ENCODE measurements around the gene PKDCC. TPM values are rescaled to one million over a fixed set of nuclear protein-coding genes. Genes with fewer than 3 reads are reported as not detected.
A peak's percentile ranks its signal among the peaks of the same experiment; 100 is the strongest.

PKDCC gene
- polyA plus RNA-seq, 1 donor (not counting 4 experiments of a cell fraction or from before 2014, with no cell fraction given) = not detected

DNA sequence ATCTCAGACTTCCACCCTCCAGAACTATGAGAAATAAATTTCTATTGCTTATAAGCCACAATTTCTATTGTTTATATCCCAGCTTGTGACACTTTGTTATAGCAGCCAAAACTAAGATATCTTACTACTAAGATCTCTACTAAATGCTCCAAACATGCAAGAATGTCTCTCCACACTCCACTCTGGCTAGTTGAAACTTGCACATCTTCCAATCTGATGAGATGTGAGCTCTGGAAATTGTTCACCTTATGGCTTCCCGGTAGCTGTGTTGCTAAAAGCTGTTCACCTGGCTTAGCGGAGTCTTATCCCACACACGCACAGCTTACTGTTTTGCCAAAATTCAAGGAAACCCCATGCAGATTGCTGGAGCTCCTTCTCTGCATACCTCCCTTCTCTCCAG, 43.9 kb downstream of the PKDCC start:
- Histone ChIP-seq H3K4me1 (ENCODE audit: control insufficient read depth, extremely low read depth, insufficient read depth, low read length) (peaks cover 15% of the 10 kb centered on the region), H3K27ac (ENCODE audit: control insufficient read depth, insufficient read depth, low read length) (no peak overlapping the region), H4K20me1 (ENCODE audit: control insufficient read depth, extremely low read depth, insufficient read depth, low read length) (no peaks in the 10 kb centered on the region), H2AFZ (ENCODE audit: control insufficient read depth, low read length) (peak overlapping the region; percentile 85), H3K27me3 (ENCODE audit: control insufficient read depth, extremely low read depth, insufficient read depth, low read length) (no peaks in the 10 kb centered on the region), H3K36me3 (ENCODE audit: control insufficient read depth in 2 of 2, extremely low read depth in 1 of 2, insufficient read depth in 2 of 2, low read length in 2 of 2) (no peaks in the 10 kb centered on the region), H3K4me2 (ENCODE audit: control insufficient read depth, extremely low read depth, insufficient read depth, low read depth, low read length) (peak overlapping the region; percentile 65), H3K9me3 (ENCODE audit: control insufficient read depth, low read depth, low read length) (no peaks in the 10 kb centered on the region), H3K9me1 (ENCODE audit: control insufficient read depth, extremely low read depth, insufficient read depth, low read length) (no peaks in the 10 kb centered on the region), H3K9ac (ENCODE audit: control insufficient read depth, extremely low read depth, insufficient read depth, low read length) (no peak overlapping the region), H3K4me3 (ENCODE audit: control insufficient read depth in 2 of 3, extremely low read depth in 1 of 3, insufficient read depth in 2 of 3, low read depth in 1 of 3, low read length in 3 of 3) (peak overlapping the region in 2 of 3 experiments; percentile 7 to 24), H3K79me2 (ENCODE audit: control insufficient read depth, insufficient read depth, low read length) (no peaks in the 10 kb centered on the region)
- dilution Hi-C loops (cut with MboI; ENCODE audit: extremely low pct_ligation_motif_present, low sequenced_read_pairs) = loop anchor here (25.0 kb wide), 1 partner anchor 229 kb away; no protein-coding TSS in a partner anchor
- FAIRE-seq (peak; percentile 39), DNase-seq (ENCODE audit: low read depth, low spot score) (no peak)
- TF ChIP-seq, protein P1, sequence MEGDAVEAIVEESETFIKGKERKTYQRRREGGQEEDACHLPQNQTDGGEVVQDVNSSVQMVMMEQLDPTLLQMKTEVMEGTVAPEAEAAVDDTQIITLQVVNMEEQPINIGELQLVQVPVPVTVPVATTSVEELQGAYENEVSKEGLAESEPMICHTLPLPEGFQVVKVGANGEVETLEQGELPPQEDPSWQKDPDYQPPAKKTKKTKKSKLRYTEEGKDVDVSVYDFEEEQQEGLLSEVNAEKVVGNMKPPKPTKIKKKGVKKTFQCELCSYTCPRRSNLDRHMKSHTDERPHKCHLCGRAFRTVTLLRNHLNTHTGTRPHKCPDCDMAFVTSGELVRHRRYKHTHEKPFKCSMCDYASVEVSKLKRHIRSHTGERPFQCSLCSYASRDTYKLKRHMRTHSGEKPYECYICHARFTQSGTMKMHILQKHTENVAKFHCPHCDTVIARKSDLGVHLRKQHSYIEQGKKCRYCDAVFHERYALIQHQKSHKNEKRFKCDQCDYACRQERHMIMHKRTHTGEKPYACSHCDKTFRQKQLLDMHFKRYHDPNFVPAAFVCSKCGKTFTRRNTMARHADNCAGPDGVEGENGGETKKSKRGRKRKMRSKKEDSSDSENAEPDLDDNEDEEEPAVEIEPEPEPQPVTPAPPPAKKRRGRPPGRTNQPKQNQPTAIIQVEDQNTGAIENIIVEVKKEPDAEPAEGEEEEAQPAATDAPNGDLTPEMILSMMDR (optimal IDR thresholded peaks at IDR 0.05 in 1 of 3, IDR thresholded peaks at IDR 0.05 in 1 of 3, conservative IDR thresholded peaks at IDR 0.05 in 1 of 3; ENCODE audit: extremely low read depth in 1 of 3, insufficient read depth in 2 of 3, low read length in 3 of 3) = no peak
- TF ChIP-seq EZH2 (IDR thresholded peaks at IDR 0.05; ENCODE audit: low read length) = no peak

DNA sequence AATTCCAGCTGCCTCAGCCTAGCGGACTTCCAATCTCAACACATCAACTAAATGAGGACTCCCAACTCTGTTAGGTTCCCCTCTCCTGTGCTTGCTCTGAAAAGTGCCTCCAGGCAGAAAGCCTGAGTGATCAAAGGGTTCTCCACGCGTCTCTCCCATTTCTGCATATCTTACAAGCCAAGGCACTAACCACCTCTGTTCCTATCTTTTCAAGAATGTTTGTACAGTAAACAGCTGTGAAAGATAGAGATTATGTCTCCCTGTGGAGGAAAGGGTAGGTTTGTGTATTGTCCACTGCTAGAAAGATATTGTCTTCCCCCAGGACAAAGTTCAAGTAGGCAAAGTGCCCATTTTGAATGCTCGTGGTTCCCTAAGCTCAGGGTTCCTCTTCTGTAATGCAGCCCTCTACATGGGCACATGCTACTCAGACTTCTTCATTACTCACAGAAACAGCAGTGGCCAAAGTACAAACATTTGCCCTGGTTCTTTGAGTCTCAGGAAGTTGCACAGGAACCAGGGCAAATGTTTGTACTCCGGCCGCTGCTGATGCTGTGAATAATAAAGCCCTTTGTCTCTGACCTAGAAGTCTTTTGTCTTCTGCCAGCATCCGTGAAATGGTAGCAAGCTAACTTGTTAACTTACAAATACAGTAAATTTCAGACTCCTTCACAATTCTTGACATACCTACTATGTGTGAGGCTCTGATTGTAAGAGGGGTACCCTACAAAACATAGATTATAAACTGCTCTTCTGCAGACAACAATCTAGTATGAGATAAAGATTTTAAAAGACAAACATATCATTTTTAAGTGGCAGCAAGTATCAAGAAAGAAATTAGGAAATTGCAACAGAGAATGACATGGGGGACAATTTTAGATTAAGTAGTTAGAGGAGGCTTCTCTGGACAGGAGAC, 44.5 kb downstream of the PKDCC start:
- Histone ChIP-seq H3K79me2 (ENCODE audit: control insufficient read depth, insufficient read depth, low read length) (no peaks in the 10 kb centered on the region), H3K4me2 (ENCODE audit: control insufficient read depth, extremely low read depth, insufficient read depth, low read depth, low read length) (peak overlapping the region; percentile 65), H3K9me1 (ENCODE audit: control insufficient read depth, extremely low read depth, insufficient read depth, low read length) (no peaks in the 10 kb centered on the region), H3K9ac (ENCODE audit: control insufficient read depth, extremely low read depth, insufficient read depth, low read length) (no peak overlapping the region), H3K4me3 (ENCODE audit: control insufficient read depth in 2 of 3, extremely low read depth in 1 of 3, insufficient read depth in 2 of 3, low read depth in 1 of 3, low read length in 3 of 3) (peak overlapping the region in 2 of 3 experiments; percentile 7 to 24), H3K9me3 (ENCODE audit: control insufficient read depth, low read depth, low read length) (no peaks in the 10 kb centered on the region), H3K27ac (ENCODE audit: control insufficient read depth, insufficient read depth, low read length) (no peak overlapping the region), H3K27me3 (ENCODE audit: control insufficient read depth, extremely low read depth, insufficient read depth, low read length) (no peaks in the 10 kb centered on the region), H3K36me3 (ENCODE audit: control insufficient read depth in 2 of 2, extremely low read depth in 1 of 2, insufficient read depth in 2 of 2, low read length in 2 of 2) (no peaks in the 10 kb centered on the region), H2AFZ (ENCODE audit: control insufficient read depth, low read length) (peak overlapping the region; percentile 85), H4K20me1 (ENCODE audit: control insufficient read depth, extremely low read depth, insufficient read depth, low read length) (no peaks in the 10 kb centered on the region), H3K4me1 (ENCODE audit: control insufficient read depth, extremely low read depth, insufficient read depth, low read length) (peaks cover 15% of the 10 kb centered on the region)
- dilution Hi-C loops (cut with MboI; ENCODE audit: extremely low pct_ligation_motif_present, low sequenced_read_pairs) = loop anchor here (25.0 kb wide), 1 partner anchor 230 kb away; no protein-coding TSS in a partner anchor
- DNase-seq (ENCODE audit: low read depth, low spot score) (no peak), FAIRE-seq (no peak)
- no peak for TF ChIP-seq EZH2 (IDR thresholded peaks at IDR 0.05; ENCODE audit: low read length)
- TF ChIP-seq, protein P1 (optimal IDR thresholded peaks at IDR 0.05 in 1 of 3, IDR thresholded peaks at IDR 0.05 in 1 of 3, conservative IDR thresholded peaks at IDR 0.05 in 1 of 3; ENCODE audit: extremely low read depth in 1 of 3, insufficient read depth in 2 of 3, low read length in 3 of 3) = no peak

All from keratinocyte (primary cell).